Colonic mucosa (tissue), 4 donors: ENCODE measurements around the gene ADPRM. TPM values are rescaled to one million over a fixed set of nuclear protein-coding genes. Genes with fewer than 3 reads are reported as not detected.
A peak's percentile ranks its signal among the peaks of the same experiment; 100 is the strongest.
"Not testable (repeated sequence)": the region's sequence is repeated elsewhere in the genome, so short reads cannot be mapped to it uniquely, and the experiment has no call there.

Experiments
- DNase-seq: peaks from one replicate; pipeline ENCODE4 v3.0.0-alpha.2; 2020
- H3K27ac ChIP-seq: fragments of 200-600 bp; one replicate; pipeline ENCODE4 v1.8.0; 2021
- H3K27me3 ChIP-seq: fragments of 200-600 bp; one replicate; pipeline ENCODE4 v1.8.0; 2021
- H3K36me3 ChIP-seq: fragments of 200-600 bp; one replicate; pipeline ENCODE4 v1.8.0; 2021
- H3K4me1 ChIP-seq: fragments of 200-600 bp; one replicate; pipeline ENCODE4 v1.8.0; 2021; ENCODE audit warnings: mild to moderate bottlenecking
- H3K4me3 ChIP-seq: fragments of 200-600 bp; one replicate; pipeline ENCODE4 v1.8.0; 2021
- H3K9ac ChIP-seq, 2 donors: one replicate each; pipeline ENCODE4 v1.7.0; 2013; ENCODE audit warnings: control low read depth in 2 of 2, low read depth in 2 of 2, low read length in 2 of 2
- H3K9me3 ChIP-seq: fragments of 200-600 bp; one replicate; pipeline ENCODE4 v1.8.0; 2021
- intact Hi-C: fragments of 100-400 bp; cut with DNase I; formaldehyde crosslinking; loops from one replicate; pipeline ENCODE4 v1.14.1; 2022
- total RNA-seq, 2 donors: library from RNA; stranded (reverse); fragmentation: NEBNext Ultra II Directional in 1 of 2; extraction: Animal tissue kit (Norgen Biotek cat#: 25700) in 1 of 2; gene quantifications; one replicate each; pipeline ENCODE4 v1.2.1, GENCODE V29; 2021
- TF ChIP-seq, protein P1 (sequence below): fragments of 200-600 bp; IDR thresholded peaks from one replicate; pipeline ENCODE4 v1.8.0; 2022; ENCODE audit warnings: antibody characterized with exemption, mild to moderate bottlenecking
- donor health status: healthy.
- donor health status: DM: no; HTN: no; CAD: no.
- donor health status: DM: no; HTN: no; CAD: no.

ADPRM gene
- total RNA-seq, 2 donors from 2014 or later: 4.1 to 7.7 TPM

DNA sequence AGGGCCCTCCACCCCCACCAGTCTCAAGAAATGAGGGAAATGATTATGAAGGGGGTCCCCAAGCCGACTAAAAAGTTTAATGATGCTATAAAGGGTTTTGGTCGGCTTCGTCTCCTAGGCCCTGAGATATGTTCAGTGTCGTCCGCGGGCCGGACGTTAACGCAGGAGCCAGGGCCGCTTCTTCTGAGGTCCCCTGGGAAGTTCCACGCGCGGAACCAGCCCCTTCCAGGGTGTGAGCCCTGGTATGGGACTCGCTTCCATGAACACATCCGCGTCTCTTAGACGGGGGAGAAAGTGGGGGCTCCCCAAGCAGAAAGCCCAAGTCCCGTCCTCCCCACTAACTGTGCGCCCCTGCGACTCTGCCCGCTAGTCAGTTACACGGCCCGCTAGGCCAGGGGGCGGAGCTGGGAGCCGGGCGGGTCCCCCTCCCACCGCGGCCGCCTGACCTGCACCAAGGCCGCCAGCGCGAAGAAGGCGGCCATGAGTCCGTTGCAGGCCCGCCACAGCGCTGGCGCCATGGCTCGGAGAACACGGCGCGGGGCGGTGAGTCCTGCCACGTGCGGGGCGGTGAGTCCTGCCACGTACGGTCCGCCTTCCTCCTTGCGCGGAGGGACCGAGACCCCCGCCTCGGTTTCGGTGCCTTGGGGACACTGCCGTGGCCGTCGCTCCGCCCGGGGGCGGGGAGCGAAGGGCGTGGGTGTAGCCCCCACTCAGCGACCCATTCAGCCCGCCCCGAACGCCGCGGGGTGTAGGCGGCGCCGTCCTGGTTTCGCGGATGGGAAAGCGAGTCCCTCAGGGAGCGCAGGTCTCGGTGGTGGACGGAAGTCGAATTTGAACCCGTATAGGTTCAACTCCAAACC, 32.2 kb downstream of the ADPRM start, which contains the start of gene TMEM220:
Gene TMEM220 (minus strand): TSS at position 690 of the 860 bp plus-strand sequence. CDS start 172 bp downstream, at position 518.
- intact Hi-C loops: no loop called here
- H3K9ac ChIP-seq: peak within 1 kb of the TSS; percentile 79 to 87
- no peaks in the 10 kb centered on the region for H3K27me3 ChIP-seq
- H3K9me3 ChIP-seq: no peaks in the 10 kb centered on the region
- H3K27ac ChIP-seq: peak within 1 kb of the TSS; percentile 87
- peak within 1 kb of the TSS; percentile 65 for H3K4me3 ChIP-seq
- TF ChIP-seq, protein P1, sequence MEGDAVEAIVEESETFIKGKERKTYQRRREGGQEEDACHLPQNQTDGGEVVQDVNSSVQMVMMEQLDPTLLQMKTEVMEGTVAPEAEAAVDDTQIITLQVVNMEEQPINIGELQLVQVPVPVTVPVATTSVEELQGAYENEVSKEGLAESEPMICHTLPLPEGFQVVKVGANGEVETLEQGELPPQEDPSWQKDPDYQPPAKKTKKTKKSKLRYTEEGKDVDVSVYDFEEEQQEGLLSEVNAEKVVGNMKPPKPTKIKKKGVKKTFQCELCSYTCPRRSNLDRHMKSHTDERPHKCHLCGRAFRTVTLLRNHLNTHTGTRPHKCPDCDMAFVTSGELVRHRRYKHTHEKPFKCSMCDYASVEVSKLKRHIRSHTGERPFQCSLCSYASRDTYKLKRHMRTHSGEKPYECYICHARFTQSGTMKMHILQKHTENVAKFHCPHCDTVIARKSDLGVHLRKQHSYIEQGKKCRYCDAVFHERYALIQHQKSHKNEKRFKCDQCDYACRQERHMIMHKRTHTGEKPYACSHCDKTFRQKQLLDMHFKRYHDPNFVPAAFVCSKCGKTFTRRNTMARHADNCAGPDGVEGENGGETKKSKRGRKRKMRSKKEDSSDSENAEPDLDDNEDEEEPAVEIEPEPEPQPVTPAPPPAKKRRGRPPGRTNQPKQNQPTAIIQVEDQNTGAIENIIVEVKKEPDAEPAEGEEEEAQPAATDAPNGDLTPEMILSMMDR: no peak
- peak; percentile 77 for DNase-seq
- no peaks in the 10 kb centered on the region for H3K36me3 ChIP-seq
- H3K4me1 ChIP-seq: no peaks in the 10 kb centered on the region

DNA sequence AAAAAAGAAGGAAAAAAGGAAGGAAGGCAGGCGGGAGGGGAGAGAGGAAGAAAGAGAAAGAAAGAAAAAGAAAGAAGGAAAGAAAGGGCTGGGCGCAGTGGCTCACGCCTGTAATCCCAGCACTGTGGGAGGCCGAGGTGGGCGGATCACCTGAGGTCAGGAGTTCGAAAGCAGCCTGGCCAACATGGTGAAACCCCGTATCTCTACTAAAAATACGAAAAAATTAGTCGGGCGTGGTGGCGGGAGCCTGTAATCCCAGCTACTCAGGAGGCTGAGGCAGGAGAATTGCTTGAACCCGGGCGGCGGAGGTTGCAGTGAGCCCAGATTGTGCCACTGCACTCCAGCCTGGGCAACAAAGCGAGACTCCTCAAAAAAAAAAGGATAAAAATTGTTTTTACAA, 32.9 kb downstream of the ADPRM start:
- H3K4me1 ChIP-seq, H3K27me3 ChIP-seq, H3K36me3 ChIP-seq, H3K9me3 ChIP-seq, DNase-seq, intact Hi-C loops: not testable (repeated sequence)
- Histone ChIP-seq H3K4me3 (peak overlapping the region; percentile 65), H3K9ac (peak overlapping the region; percentile 68 to 87), H3K27ac (peak overlapping the region; percentile 87)

- no peaks in the 10 kb centered on the region for H3K27me3 ChIP-seq
- no peak overlapping the region for H3K4me3 ChIP-seq
- H3K9ac ChIP-seq: peak overlapping the region; percentile 1 to 79
- peak overlapping the region; percentile 87 for H3K27ac ChIP-seq
- DNase-seq: no peak
- intact Hi-C loops: no loop called here
- no peaks in the 10 kb centered on the region for H3K4me1 ChIP-seq
- H3K9me3 ChIP-seq: no peaks in the 10 kb centered on the region
- TF ChIP-seq, protein P1: no peak
- H3K36me3 ChIP-seq: no peaks in the 10 kb centered on the region
These were observed 34.0 kb downstream of the ADPRM start for GRCh38 chr17:10731408-10731879.

- H3K36me3 ChIP-seq, H3K9me3 ChIP-seq, H3K4me3 ChIP-seq, intact Hi-C loops, H3K9ac ChIP-seq, H3K27me3 ChIP-seq, H3K27ac ChIP-seq, DNase-seq, H3K4me1 ChIP-seq: not testable (repeated sequence)
These were observed 34.7 kb downstream of the ADPRM start for GRCh38 chr17:10732121-10732520.

- DNase-seq: no peak
- Histone ChIP-seq H3K36me3 (no peaks in the 10 kb centered on the region), H3K4me3 (no peak overlapping the region), H3K27ac (peak overlapping the region; percentile 18), H3K4me1 (peaks cover 2% of the 10 kb centered on the region), H3K9ac (no peak overlapping the region), H3K9me3 (no peaks in the 10 kb centered on the region), H3K27me3 (no peaks in the 10 kb centered on the region)
- TF ChIP-seq, protein P1: no peak
- intact Hi-C loops: no loop called here
These were observed 36.3 kb downstream of the ADPRM start for GRCh38 chr17:10733666-10734065.

GRCh38 chr17:10735251-10735650, 37.9 kb downstream of the ADPRM start:
- H3K27ac ChIP-seq: no peak overlapping the region
- H3K9ac ChIP-seq: no peak overlapping the region
- DNase-seq: no peak
- H3K27me3 ChIP-seq: no peaks in the 10 kb centered on the region
- peaks cover 2% of the 10 kb centered on the region for H3K4me1 ChIP-seq
- H3K4me3 ChIP-seq: no peak overlapping the region
- TF ChIP-seq, protein P1: no peak
- no peaks in the 10 kb centered on the region for H3K9me3 ChIP-seq
- intact Hi-C loops: no loop called here
- H3K36me3 ChIP-seq: no peaks in the 10 kb centered on the region
